Keratinocyte (primary cell): ENCODE data around the gene CLIP4. TPM values are rescaled to one million over a fixed set of nuclear protein-coding genes. Genes with fewer than 3 reads are reported as not detected.

ENCODE experiments used
- DNase-seq: peaks from one replicate; pipeline ENCODE4 v3.0.0-alpha.2; 2011; ENCODE audit warnings: low read depth, missing footprints, low spot score
- FAIRE-seq: peaks from 2 replicates; lab custom pipeline; 2011; peaks lifted over from hg19 to GRCh38; lab: Jason Lieb, UNC
- H2AFZ ChIP-seq: 2 replicates; pipeline ENCODE4 v1.6.0; 2012; ENCODE audit warnings: low read length, control low read depth, inconsistent platforms; ENCODE audit not compliant: control insufficient read depth
- H3K27ac ChIP-seq: 2 replicates; pipeline ENCODE4 v1.5.1; 2011; ENCODE audit warnings: low read length; ENCODE audit not compliant: control insufficient read depth, insufficient read depth
- H3K27me3 ChIP-seq: 3 replicates; pipeline ENCODE4 v1.6.0; 2011; ENCODE audit warnings: low read length; ENCODE audit not compliant: control insufficient read depth, insufficient read depth; ENCODE audit errors: extremely low read depth
- H3K36me3 ChIP-seq, 2 experiments: 2 replicates in 1 of 2; 3 replicates in 1 of 2; pipeline ENCODE4 v1.5.1; 2011; ENCODE audit warnings: low read length in 2 of 2, mild to moderate bottlenecking in 1 of 2; ENCODE audit not compliant: control insufficient read depth in 2 of 2, insufficient read depth in 2 of 2; ENCODE audit errors: extremely low read depth in 1 of 2
- H3K4me1 ChIP-seq: 3 replicates; pipeline ENCODE4 v1.5.1; 2011; ENCODE audit warnings: low read length; ENCODE audit not compliant: control insufficient read depth, insufficient read depth; ENCODE audit errors: extremely low read depth
- H3K4me2 ChIP-seq: 3 replicates; pipeline ENCODE4 v1.6.0; 2011; ENCODE audit warnings: low read depth, low read length; ENCODE audit not compliant: control insufficient read depth, insufficient read depth; ENCODE audit errors: extremely low read depth
- H3K4me3 ChIP-seq, 3 experiments: fragments of 200-600 bp in 1 of 3; sonication (generic) in 1 of 3; 2 replicates in 2 of 3; 3 replicates in 1 of 3; pipeline ENCODE4 v1.5.1; 2011 to 2016; ENCODE audit warnings: low read length in 3 of 3, mild to moderate bottlenecking in 3 of 3, control low read depth in 2 of 3, inconsistent platforms in 1 of 3, low read depth in 1 of 3, mixed read lengths in 1 of 3, mixed run types in 1 of 3, moderate library complexity in 1 of 3; ENCODE audit not compliant: control insufficient read depth in 2 of 3, insufficient read depth in 2 of 3; ENCODE audit errors: extremely low read depth in 1 of 3
- H3K79me2 ChIP-seq: 2 replicates; pipeline ENCODE4 v1.6.0; 2012; ENCODE audit warnings: low read length; ENCODE audit not compliant: control insufficient read depth, insufficient read depth
- H3K9ac ChIP-seq: 3 replicates; pipeline ENCODE4 v1.6.0; 2011; ENCODE audit warnings: low read length; ENCODE audit not compliant: control insufficient read depth, insufficient read depth; ENCODE audit errors: extremely low read depth
- H3K9me1 ChIP-seq: 3 replicates; pipeline ENCODE4 v1.6.0; 2011; ENCODE audit warnings: low read length; ENCODE audit not compliant: control insufficient read depth, insufficient read depth; ENCODE audit errors: extremely low read depth
- H3K9me3 ChIP-seq: 2 replicates; pipeline ENCODE4 v1.5.1; 2012; ENCODE audit warnings: low read depth, low read length; ENCODE audit not compliant: control insufficient read depth
- H4K20me1 ChIP-seq: 3 replicates; pipeline ENCODE4 v1.6.0; 2011; ENCODE audit warnings: low read length; ENCODE audit not compliant: control insufficient read depth, insufficient read depth; ENCODE audit errors: extremely low read depth
- CTCF ChIP-seq, 3 experiments: IDR thresholded peaks in 1 of 3; conservative IDR thresholded peaks in 1 of 3; optimal IDR thresholded peaks in 1 of 3; 2 replicates in 2 of 3; 3 replicates in 1 of 3; pipeline versions ENCODE3 to v1.5.1; 2011; ENCODE audit warnings: low read length in 3 of 3, mild to moderate bottlenecking in 3 of 3, moderate library complexity in 2 of 3, control low read depth in 1 of 3, inconsistent platforms in 1 of 3; ENCODE audit not compliant: insufficient read depth in 2 of 3; ENCODE audit errors: extremely low read depth in 1 of 3
- EZH2 ChIP-seq: IDR thresholded peaks from one replicate; pipeline ENCODE4 v1.6.1; 2012; ENCODE audit warnings: inconsistent platforms, mild to moderate bottlenecking, low read length, moderate library complexity
- dilution Hi-C: fragments of 300-500 bp; cut with MboI; formaldehyde crosslinking; loops from one replicate; pipeline ENCODE4 v1.7.0; 2020; ENCODE audit warnings: low sequenced_read_pairs; ENCODE audit not compliant: extremely low pct_ligation_motif_present
- polyA plus RNA-seq, 5 experiments: library from polyadenylated mRNA; depleted of rRNA in 3 of 5; stranded (reverse) in 3 of 5; stranded (forward) in 1 of 5; unstranded in 1 of 5; fragments of >200 nt; gene quantifications; 1 replicate in 1 of 5; 2 replicates in 3 of 5; 3 replicates in 1 of 5; pipeline versions ENCODE4 v1.2.1 to v1.2.3, GENCODE V29; 2011 to 2012; ENCODE audit warnings: missing spikeins in 2 of 5, low read depth in 1 of 5, low replicate concordance in 1 of 5

The CLIP4 gene
- polyA plus RNA-seq, 1 donor (not counting 4 experiments of a cell fraction or from before 2014, with no cell fraction given) = 46.6 TPM

GRCh38 chr2:29222381-29223179 lies 107.4 kb downstream of the CLIP4 start:
- H3K9ac ChIP-seq = no peak overlapping the region
- no peak overlapping the region for H3K27ac ChIP-seq
- TF ChIP-seq EZH2 (no peak), CTCF (optimal IDR thresholded peaks at IDR 0.05 in 1 of 3, IDR thresholded peaks at IDR 0.05 in 1 of 3, conservative IDR thresholded peaks at IDR 0.05 in 1 of 3; ENCODE audit: extremely low read depth in 1 of 3, insufficient read depth in 2 of 3, low read length in 3 of 3) (no peak)
- no peaks in the 10 kb centered on the region for H3K9me3 ChIP-seq
- H2AFZ ChIP-seq = no peak overlapping the region
- no peak overlapping the region for H3K4me3 ChIP-seq
- H3K36me3 ChIP-seq = no peaks in the 10 kb centered on the region
- DNase-seq = no peak
- no peaks in the 10 kb centered on the region for H3K9me1 ChIP-seq
- H3K4me1 ChIP-seq = peaks cover 11% of the 10 kb centered on the region
- dilution Hi-C loops = no loop called here
- peaks cover 24% of the 10 kb centered on the region for H3K27me3 ChIP-seq
- no peaks in the 10 kb centered on the region for H3K79me2 ChIP-seq
- no peak overlapping the region for H3K4me2 ChIP-seq
- no peaks in the 10 kb centered on the region for H4K20me1 ChIP-seq
- FAIRE-seq = no peak

- Histone ChIP-seq H4K20me1 (peaks cover 1% of the 10 kb centered on the region), H3K79me2 (no peaks in the 10 kb centered on the region), H3K4me3 (no peak overlapping the region), H3K36me3 (no peaks in the 10 kb centered on the region), H2AFZ (no peak overlapping the region), H3K9me3 (no peaks in the 10 kb centered on the region), H3K9me1 (no peaks in the 10 kb centered on the region), H3K27me3 (peaks cover 31% of the 10 kb centered on the region), H3K27ac (no peak overlapping the region), H3K9ac (no peak overlapping the region), H3K4me2 (no peak overlapping the region), H3K4me1 (peaks cover 13% of the 10 kb centered on the region)
- dilution Hi-C loops = no loop called here
- TF ChIP-seq CTCF (optimal IDR thresholded peaks at IDR 0.05 in 1 of 3, IDR thresholded peaks at IDR 0.05 in 1 of 3, conservative IDR thresholded peaks at IDR 0.05 in 1 of 3; ENCODE audit: extremely low read depth in 1 of 3, insufficient read depth in 2 of 3, low read length in 3 of 3) = no peak
- no peak for TF ChIP-seq EZH2
- FAIRE-seq (no peak), DNase-seq (no peak)
These were observed 108.0 kb downstream of the CLIP4 start for GRCh38 chr2:29223257-29223656.
